OCI-LY1 (cell line): Measurements from ENCODE around the gene FMO2.

Source experiments
- CTCF ChIP-seq: fragments of 200-600 bp; sonication (generic), shearing (Covaris generic); IDR thresholded peaks from 2 replicates; pipeline ENCODE4 v1.5.1; 2017; ENCODE audit warnings: mild to moderate bottlenecking, antibody characterized with exemption, low read length, moderate library complexity, mixed read lengths
- EZH2 ChIP-seq: fragments of 200-600 bp; sonication (generic), shearing (Covaris generic); IDR thresholded peaks from 2 replicates; pipeline ENCODE4 v1.8.0; 2017; ENCODE audit warnings: borderline replicate concordance, mixed run types, mild to moderate bottlenecking, antibody characterized with exemption, low read length, moderate library complexity, mixed read lengths

GRCh38 chr1:171141688-171142415 lies 43.2 kb upstream of the FMO2 start:
- no peak for TF ChIP-seq CTCF
- no peak for TF ChIP-seq EZH2
